ENCODE results near the gene SMIM44.

- TF ChIP-seq CTCF (IDR thresholded peaks at IDR 0.05) (no peak), EZH2 (IDR thresholded peaks at IDR 0.05; ENCODE audit: borderline replicate concordance, insufficient read depth, low read depth, low read length, poor library complexity, severe bottlenecking) (no peak)
Observed at GRCh38 chr19:3531716-3532115, 48.5 kb upstream of the SMIM44 start.

All from B cell (primary cell).